Mesendoderm (in vitro differentiated cells): ENCODE data around the gene CYLC2.
A peak's percentile ranks its signal among the peaks of the same experiment; 100 is the strongest.

Experiments used
- DNase-seq: peaks from one replicate; pipeline ENCODE4 v3.0.0; 2013
- H2AK5ac ChIP-seq: 2 replicates; pipeline ENCODE4 v1.6.1; 2013; ENCODE audit warnings: low read length, inconsistent platforms
- H2BK120ac ChIP-seq: 2 replicates; pipeline ENCODE4 v1.6.1; 2013; ENCODE audit warnings: low read depth, mild to moderate bottlenecking, low read length, moderate library complexity, mixed read lengths
- H2BK15ac ChIP-seq: replicated peaks from 2 replicates; pipeline ENCODE4 v1.6.1; 2013; ENCODE audit warnings: low read depth, mild to moderate bottlenecking, moderate library complexity
- H2BK5ac ChIP-seq: 2 replicates; pipeline ENCODE4 v1.6.1; 2013; ENCODE audit warnings: low read length, inconsistent platforms
- H3K18ac ChIP-seq: 2 replicates; pipeline ENCODE4 v1.6.1; 2013; ENCODE audit warnings: mild to moderate bottlenecking, low read length, mixed read lengths
- H3K23ac ChIP-seq: one replicate; pipeline ENCODE4 v1.6.1; 2013; ENCODE audit warnings: low read length
- H3K27ac ChIP-seq: 2 replicates; pipeline ENCODE4 v1.5.1; 2013; ENCODE audit warnings: low read depth, mild to moderate bottlenecking, inconsistent platforms, low read length, moderate library complexity
- H3K27me3 ChIP-seq: 2 replicates; pipeline ENCODE4 v1.6.1; 2013; ENCODE audit warnings: low read length, control low read depth, mild to moderate bottlenecking, inconsistent platforms; ENCODE audit not compliant: insufficient read depth, poor library complexity
- H3K36me3 ChIP-seq: 2 replicates; pipeline ENCODE4 v1.6.1; 2013; ENCODE audit warnings: low read length, inconsistent platforms; ENCODE audit not compliant: control insufficient read depth, insufficient read depth
- H3K4ac ChIP-seq: one replicate; pipeline ENCODE4 v1.6.1; 2013; ENCODE audit warnings: low read depth, mild to moderate bottlenecking, low read length, moderate library complexity
- H3K4me1 ChIP-seq: 2 replicates; pipeline ENCODE4 v1.6.1; 2013; ENCODE audit warnings: low read depth, low read length, inconsistent platforms; ENCODE audit not compliant: control insufficient read depth
- H3K4me2 ChIP-seq: 2 replicates; pipeline ENCODE4 v1.6.1; 2013; ENCODE audit warnings: low read length
- H3K4me3 ChIP-seq: 2 replicates; pipeline ENCODE4 v1.5.1; 2013; ENCODE audit warnings: mild to moderate bottlenecking, low read length
- H3K56ac ChIP-seq: one replicate; pipeline ENCODE4 v1.6.1; 2013; ENCODE audit warnings: low read length
- H3K79me1 ChIP-seq: 2 replicates; pipeline ENCODE4 v1.6.1; 2013; ENCODE audit warnings: low read length, inconsistent platforms
- H3K79me2 ChIP-seq: 2 replicates; pipeline ENCODE4 v1.6.1; 2013; ENCODE audit warnings: mild to moderate bottlenecking, low read length; ENCODE audit not compliant: control insufficient read depth, insufficient read depth
- H3K9ac ChIP-seq: 2 replicates; pipeline ENCODE4 v1.6.1; 2013; ENCODE audit warnings: low read length, inconsistent platforms
- H4K5ac ChIP-seq: one replicate; pipeline ENCODE4 v1.6.1; 2013; ENCODE audit warnings: low read length
- H4K8ac ChIP-seq: one replicate; pipeline ENCODE4 v1.6.1; 2013; ENCODE audit warnings: low read depth, mild to moderate bottlenecking, control low read depth, low read length, moderate library complexity
- WGBS: extraction: QIAGEN DNeasy Blood & Tissue Kit; methylation state at CpG from one replicate; pipeline ENCODE4 v1.1.7; 2013; ENCODE audit warnings: low lambda C conversion rate, missing lambda C conversion rate; ENCODE audit not compliant: insufficient coverage; ENCODE audit errors: extremely low coverage; 5-methylcytosine and 5-hydroxymethylcytosine counted together

The CYLC2 gene

GRCh38 chr9:102975251-102975650 is 19.9 kb upstream of the CYLC2 start:
- no CpG with 5 or more reads among the region's 4 CpGs for WGBS
- no peak overlapping the region for H2BK5ac ChIP-seq
- no peak overlapping the region for H2AK5ac ChIP-seq
- peak; percentile 25 for DNase-seq
- no peak overlapping the region for H2BK15ac ChIP-seq
- no peak overlapping the region for H3K4ac ChIP-seq
- H3K79me2 ChIP-seq: no peaks in the 10 kb centered on the region
- H3K36me3 ChIP-seq: no peaks in the 10 kb centered on the region
- H3K79me1 ChIP-seq: no peaks in the 10 kb centered on the region
- H3K18ac ChIP-seq: no peak overlapping the region
- H3K56ac ChIP-seq: no peak overlapping the region
- H3K4me1 ChIP-seq: no peaks in the 10 kb centered on the region
- H3K9ac ChIP-seq: no peak overlapping the region
- no peaks in the 10 kb centered on the region for H3K27me3 ChIP-seq
- no peak overlapping the region for H3K4me3 ChIP-seq
- H3K27ac ChIP-seq: no peak overlapping the region
- H3K4me2 ChIP-seq: no peak overlapping the region
- no peak overlapping the region for H2BK120ac ChIP-seq
- H4K5ac ChIP-seq: no peak overlapping the region
- H4K8ac ChIP-seq: no peak overlapping the region
- H3K23ac ChIP-seq: no peak overlapping the region

GRCh38 chr9:102985162-102985895 is 9.8 kb upstream of the CYLC2 start:
- Histone ChIP-seq H3K79me2 (no peaks in the 10 kb centered on the region), H3K27ac (no peak overlapping the region), H3K56ac (no peak overlapping the region), H3K4me3 (no peak overlapping the region), H4K8ac (no peak overlapping the region), H3K27me3 (no peaks in the 10 kb centered on the region), H3K4me2 (no peak overlapping the region), H3K36me3 (no peaks in the 10 kb centered on the region), H3K4me1 (no peaks in the 10 kb centered on the region), H2AK5ac (no peak overlapping the region), H3K79me1 (no peaks in the 10 kb centered on the region), H3K4ac (no peak overlapping the region), H2BK15ac (no peak overlapping the region), H3K9ac (no peak overlapping the region), H3K23ac (peak overlapping the region; percentile 4), H3K18ac (no peak overlapping the region), H4K5ac (no peak overlapping the region), H2BK5ac (no peak overlapping the region), H2BK120ac (no peak overlapping the region)
- no CpG with 5 or more reads among the region's 3 CpGs for WGBS
- DNase-seq: no peak

GRCh38 chr9:102986425-102986824 is 8.7 kb upstream of the CYLC2 start:
- no peak overlapping the region for H3K56ac ChIP-seq
- no peak overlapping the region for H3K4ac ChIP-seq
- no peak overlapping the region for H4K5ac ChIP-seq
- H3K36me3 ChIP-seq: no peaks in the 10 kb centered on the region
- no peaks in the 10 kb centered on the region for H3K4me1 ChIP-seq
- H3K27ac ChIP-seq: no peak overlapping the region
- H3K27me3 ChIP-seq: no peaks in the 10 kb centered on the region
- WGBS: no CpG with 5 or more reads among the region's 1 CpG
- no peak overlapping the region for H3K18ac ChIP-seq
- H3K4me2 ChIP-seq: no peak overlapping the region
- no peak overlapping the region for H3K9ac ChIP-seq
- no peaks in the 10 kb centered on the region for H3K79me2 ChIP-seq
- H3K79me1 ChIP-seq: no peaks in the 10 kb centered on the region
- H3K4me3 ChIP-seq: no peak overlapping the region
- H2BK15ac ChIP-seq: no peak overlapping the region
- no peak overlapping the region for H2BK5ac ChIP-seq
- DNase-seq: no peak
- H2AK5ac ChIP-seq: no peak overlapping the region
- H2BK120ac ChIP-seq: no peak overlapping the region
- no peak overlapping the region for H3K23ac ChIP-seq
- no peak overlapping the region for H4K8ac ChIP-seq

GRCh38 chr9:103003689-103004088 is 8.6 kb downstream of the CYLC2 start:
- Histone ChIP-seq H3K79me1 (no peaks in the 10 kb centered on the region), H3K4me2 (no peak overlapping the region), H4K8ac (no peak overlapping the region), H3K4ac (no peak overlapping the region), H3K27ac (no peak overlapping the region), H3K27me3 (no peaks in the 10 kb centered on the region), H4K5ac (no peak overlapping the region), H2BK120ac (no peak overlapping the region), H2BK5ac (no peak overlapping the region), H3K4me3 (no peak overlapping the region), H3K79me2 (no peaks in the 10 kb centered on the region), H3K56ac (no peak overlapping the region), H2AK5ac (no peak overlapping the region), H3K9ac (no peak overlapping the region), H3K23ac (no peak overlapping the region), H3K4me1 (no peaks in the 10 kb centered on the region), H3K18ac (no peak overlapping the region), H3K36me3 (no peaks in the 10 kb centered on the region), H2BK15ac (no peak overlapping the region)
- no CpG with 5 or more reads among the region's 1 CpG for WGBS
- DNase-seq: no peak

GRCh38 chr9:103014242-103014641 is 19.1 kb downstream of the CYLC2 start:
- Histone ChIP-seq H2BK15ac (no peak overlapping the region), H2AK5ac (no peak overlapping the region), H2BK5ac (no peak overlapping the region), H2BK120ac (no peak overlapping the region), H4K8ac (no peak overlapping the region), H3K56ac (no peak overlapping the region), H3K36me3 (no peaks in the 10 kb centered on the region), H3K4me1 (no peaks in the 10 kb centered on the region), H3K18ac (no peak overlapping the region), H4K5ac (no peak overlapping the region), H3K4ac (no peak overlapping the region), H3K27ac (no peak overlapping the region), H3K4me3 (no peak overlapping the region), H3K23ac (no peak overlapping the region), H3K27me3 (no peaks in the 10 kb centered on the region), H3K79me2 (no peaks in the 10 kb centered on the region), H3K4me2 (no peak overlapping the region), H3K79me1 (no peaks in the 10 kb centered on the region), H3K9ac (no peak overlapping the region)
- WGBS: no CpG with 5 or more reads among the region's 3 CpGs
- no peak for DNase-seq

GRCh38 chr9:103025796-103026195 is 30.7 kb downstream of the CYLC2 start:
- H3K18ac ChIP-seq: no peak overlapping the region
- DNase-seq: no peak
- no peaks in the 10 kb centered on the region for H3K4me1 ChIP-seq
- no peaks in the 10 kb centered on the region for H3K27me3 ChIP-seq
- H2BK5ac ChIP-seq: no peak overlapping the region
- no peak overlapping the region for H2BK120ac ChIP-seq
- no peak overlapping the region for H3K4me3 ChIP-seq
- H4K8ac ChIP-seq: no peak overlapping the region
- H3K9ac ChIP-seq: no peak overlapping the region
- no peak overlapping the region for H2AK5ac ChIP-seq
- no peak overlapping the region for H3K56ac ChIP-seq
- no peak overlapping the region for H3K27ac ChIP-seq
- H3K79me2 ChIP-seq: no peaks in the 10 kb centered on the region
- no CpG with 5 or more reads among the region's 2 CpGs for WGBS
- no peaks in the 10 kb centered on the region for H3K36me3 ChIP-seq
- no peak overlapping the region for H4K5ac ChIP-seq
- no peak overlapping the region for H2BK15ac ChIP-seq
- H3K79me1 ChIP-seq: no peaks in the 10 kb centered on the region
- H3K4ac ChIP-seq: no peak overlapping the region
- H3K23ac ChIP-seq: no peak overlapping the region
- H3K4me2 ChIP-seq: no peak overlapping the region
